ENCODE results near the gene SUMF1.

DNA sequence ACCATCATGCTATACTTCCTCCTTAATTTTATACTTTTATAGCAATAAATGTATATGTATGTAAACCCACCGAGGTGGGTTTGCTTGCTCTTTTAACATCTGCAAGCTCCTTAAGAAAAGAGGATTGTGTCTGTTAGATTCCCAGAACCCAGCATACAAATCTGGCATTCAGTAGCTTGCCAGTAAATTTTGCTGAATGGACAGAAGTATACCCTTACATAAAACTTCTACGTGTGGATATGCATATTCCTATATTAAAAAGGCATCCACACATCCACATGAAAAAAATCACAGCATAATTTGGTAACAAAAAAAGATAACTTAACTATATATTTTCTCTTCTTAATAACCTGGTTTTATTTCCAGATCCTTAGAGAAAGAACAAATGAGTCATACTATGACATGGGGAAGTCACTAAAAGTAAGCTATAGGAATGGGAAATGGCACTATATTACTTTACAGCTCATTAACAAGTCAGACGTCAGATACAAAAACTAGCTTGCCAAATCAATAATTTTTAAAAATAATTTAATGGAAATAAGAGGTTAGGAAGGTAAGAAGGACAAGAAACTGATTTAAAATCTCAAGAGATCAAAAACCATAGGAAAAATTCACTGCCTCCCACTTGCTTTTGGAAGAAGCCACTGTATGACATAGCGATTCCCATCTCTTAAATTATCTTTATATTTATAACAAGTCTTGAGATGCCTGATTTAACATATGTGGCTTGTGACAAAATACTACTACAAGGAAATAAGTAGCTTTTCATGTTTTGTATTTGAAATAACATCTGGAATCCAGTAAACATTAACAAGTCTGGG lies 68.7 kb downstream of the SUMF1 start:
- TF ChIP-seq, protein P1, sequence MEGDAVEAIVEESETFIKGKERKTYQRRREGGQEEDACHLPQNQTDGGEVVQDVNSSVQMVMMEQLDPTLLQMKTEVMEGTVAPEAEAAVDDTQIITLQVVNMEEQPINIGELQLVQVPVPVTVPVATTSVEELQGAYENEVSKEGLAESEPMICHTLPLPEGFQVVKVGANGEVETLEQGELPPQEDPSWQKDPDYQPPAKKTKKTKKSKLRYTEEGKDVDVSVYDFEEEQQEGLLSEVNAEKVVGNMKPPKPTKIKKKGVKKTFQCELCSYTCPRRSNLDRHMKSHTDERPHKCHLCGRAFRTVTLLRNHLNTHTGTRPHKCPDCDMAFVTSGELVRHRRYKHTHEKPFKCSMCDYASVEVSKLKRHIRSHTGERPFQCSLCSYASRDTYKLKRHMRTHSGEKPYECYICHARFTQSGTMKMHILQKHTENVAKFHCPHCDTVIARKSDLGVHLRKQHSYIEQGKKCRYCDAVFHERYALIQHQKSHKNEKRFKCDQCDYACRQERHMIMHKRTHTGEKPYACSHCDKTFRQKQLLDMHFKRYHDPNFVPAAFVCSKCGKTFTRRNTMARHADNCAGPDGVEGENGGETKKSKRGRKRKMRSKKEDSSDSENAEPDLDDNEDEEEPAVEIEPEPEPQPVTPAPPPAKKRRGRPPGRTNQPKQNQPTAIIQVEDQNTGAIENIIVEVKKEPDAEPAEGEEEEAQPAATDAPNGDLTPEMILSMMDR (optimal IDR thresholded peaks at IDR 0.05 in 1 of 3, IDR thresholded peaks at IDR 0.05 in 1 of 3, conservative IDR thresholded peaks at IDR 0.05 in 1 of 3; ENCODE audit: extremely low read depth in 1 of 3, insufficient read depth in 2 of 3, low read length in 3 of 3): no peak
- TF ChIP-seq EZH2 (IDR thresholded peaks at IDR 0.05; ENCODE audit: low read length): no peak

Data from keratinocyte (primary cell).